Neural cell (in vitro differentiated cells): ENCODE measurements around the gene EEIG2. TPM values are rescaled to one million over a fixed set of nuclear protein-coding genes. Genes with fewer than 3 reads are reported as not detected.

Experiments
- H2AFZ ChIP-seq: fragments of 200-600, 300-800 bp; sonication (generic), shearing (Covaris generic); 2 replicates; pipeline ENCODE4 v1.6.0; 2014; ENCODE audit warnings: low read depth, mild to moderate bottlenecking, antibody characterized with exemption, low read length, moderate library complexity
- H3F3A ChIP-seq: fragments of 200-600 bp; shearing (Covaris generic); 2 replicates; pipeline ENCODE4 v1.6.1; 2016; ENCODE audit warnings: mild to moderate bottlenecking, moderate library complexity, mixed read lengths, antibody characterized with exemption, low read length; ENCODE audit not compliant: insufficient read depth, poor library complexity, severe bottlenecking
- H3K27ac ChIP-seq: fragments of 200-600, 300-800 bp; sonication (generic), shearing (Covaris generic); 2 replicates; pipeline ENCODE4 v1.5.1; 2014; ENCODE audit warnings: mild to moderate bottlenecking, low read length, moderate library complexity
- H3K27me3 ChIP-seq: fragments of 300-800, 200-600 bp; sonication (generic), shearing (Covaris generic); 2 replicates; pipeline ENCODE4 v1.6.0; 2014; ENCODE audit warnings: mild to moderate bottlenecking, low read depth, low read length, moderate library complexity; ENCODE audit not compliant: insufficient read depth
- H3K36me3 ChIP-seq: fragments of 300-800, 200-600 bp; sonication (generic), shearing (Covaris generic); 2 replicates; pipeline ENCODE4 v1.5.1; 2014; ENCODE audit warnings: mild to moderate bottlenecking, antibody characterized with exemption, low read length, moderate library complexity; ENCODE audit not compliant: insufficient read depth
- H3K4me2 ChIP-seq: fragments of 300-800, 200-600 bp; sonication (generic), shearing (Covaris generic); 2 replicates; pipeline ENCODE4 v1.6.0; 2014; ENCODE audit warnings: mild to moderate bottlenecking, low read length
- H3K4me3 ChIP-seq: fragments of 300-800, 200-600 bp; sonication (generic), shearing (Covaris generic); 2 replicates; pipeline ENCODE4 v1.5.1; 2014; ENCODE audit warnings: mild to moderate bottlenecking, low read length, moderate library complexity
- H3K79me2 ChIP-seq: fragments of 200-600 bp; shearing (Covaris generic); replicated peaks from 2 replicates; pipeline ENCODE4 v1.6.0; 2014; ENCODE audit warnings: mild to moderate bottlenecking, low read length, moderate library complexity; ENCODE audit not compliant: insufficient read depth
- H3K9ac ChIP-seq: fragments of 300-800, 200-600 bp; sonication (generic), shearing (Covaris generic); 2 replicates; pipeline ENCODE4 v1.6.1; 2016; ENCODE audit warnings: mild to moderate bottlenecking, low read length, mixed read lengths
- H3K9me2 ChIP-seq: fragments of 200-600 bp; shearing (Covaris generic); 2 replicates; pipeline ENCODE4 v1.6.1; 2016; ENCODE audit warnings: mild to moderate bottlenecking, low read length, mixed read lengths; ENCODE audit not compliant: insufficient read depth
- H3K9me3 ChIP-seq: fragments of 200-600, 300-800 bp; sonication (generic), shearing (Covaris generic); 2 replicates; pipeline ENCODE4 v1.6.1; 2016; ENCODE audit warnings: mild to moderate bottlenecking, mixed run types, low read length, moderate library complexity, mixed read lengths
- H4K20me1 ChIP-seq: fragments of 200-600 bp; shearing (Covaris generic); 2 replicates; pipeline ENCODE4 v1.6.1; 2016; ENCODE audit warnings: mild to moderate bottlenecking, mixed run types; ENCODE audit not compliant: insufficient read depth
- CTCF ChIP-seq: fragments of 450-650 bp; IDR thresholded peaks from 2 replicates; pipeline ENCODE4 v1.5.1; 2014; ENCODE audit warnings: antibody characterized with exemption, mild to moderate bottlenecking, moderate library complexity; ENCODE audit not compliant: poor library complexity, severe bottlenecking
- EP300 ChIP-seq: fragments of 450-650 bp; conservative IDR thresholded peaks from 2 replicates; pipeline ENCODE4 v1.6.1; 2014; ENCODE audit warnings: antibody characterized with exemption, mild to moderate bottlenecking, moderate library complexity; ENCODE audit not compliant: poor library complexity, severe bottlenecking
- EZH2 ChIP-seq: fragments of 200-600, 300-800 bp; shearing (Covaris generic), sonication (generic); IDR thresholded peaks from 2 replicates; pipeline ENCODE4 v1.6.1; 2014; ENCODE audit warnings: antibody characterized with exemption, low read length, borderline replicate concordance, mild to moderate bottlenecking; ENCODE audit not compliant: insufficient read depth, poor library complexity, severe bottlenecking
- MXI1 ChIP-seq: fragments of 450-650 bp; conservative IDR thresholded peaks from 2 replicates; pipeline ENCODE4 v1.6.1; 2014; ENCODE audit warnings: antibody characterized with exemption, mild to moderate bottlenecking; ENCODE audit not compliant: poor library complexity, severe bottlenecking
- POLR2AphosphoS5 ChIP-seq: IDR thresholded peaks from 2 replicates; pipeline ENCODE4 v1.6.1; 2012
- RAD21 ChIP-seq: fragments of 450-650 bp; conservative IDR thresholded peaks from 2 replicates; pipeline ENCODE4 v1.6.1; 2014; ENCODE audit warnings: antibody characterized with exemption, mild to moderate bottlenecking, moderate library complexity
- REST ChIP-seq: IDR thresholded peaks from 2 replicates; pipeline ENCODE4 v1.6.1; 2012; ENCODE audit warnings: borderline replicate concordance
- SMC3 ChIP-seq: fragments of 450-650 bp; conservative IDR thresholded peaks from 2 replicates; pipeline ENCODE4 v1.6.1; 2014; ENCODE audit warnings: antibody characterized with exemption, mild to moderate bottlenecking, moderate library complexity; ENCODE audit not compliant: poor library complexity
- TAF1 ChIP-seq: IDR thresholded peaks from 2 replicates; pipeline ENCODE4 v1.6.1; 2012; ENCODE audit warnings: low read depth
- polyA plus RNA-seq: library from polyadenylated mRNA; depleted of rRNA; stranded (reverse); fragments of >200 nt; gene quantifications from 2 replicates; pipeline ENCODE4 v1.2.3, GENCODE V29; 2014

Gene EEIG2
- polyA plus RNA-seq, 1 donor from 2014 or later, result 13.1 TPM

DNA sequence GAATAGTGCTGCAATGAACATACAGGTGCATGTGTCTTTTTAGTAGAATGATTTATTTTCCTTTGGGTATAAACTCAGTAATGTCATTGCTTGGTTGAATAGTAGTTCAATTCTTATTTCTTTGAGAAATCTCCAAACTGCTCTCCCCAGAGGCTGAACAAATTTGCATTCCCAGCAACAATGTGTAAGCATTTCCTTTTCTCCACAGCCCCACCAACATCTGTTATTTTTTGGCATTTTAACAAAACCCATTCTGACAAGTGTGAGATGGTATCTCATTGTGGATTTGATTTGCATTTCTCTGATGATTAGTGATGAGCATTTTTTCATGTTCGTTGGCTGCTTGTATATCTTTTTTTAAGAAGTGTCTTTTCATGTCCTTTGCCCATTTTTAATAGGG lies 21.9 kb upstream of the EEIG2 start:
- H3K27ac ChIP-seq, result no peak overlapping the region
- H3K9ac ChIP-seq, result no peak overlapping the region
- no peaks in the 10 kb centered on the region for H3K79me2 ChIP-seq
- no peaks in the 10 kb centered on the region for H3K27me3 ChIP-seq
- TF ChIP-seq CTCF, result no peak
- no peak for TF ChIP-seq MXI1
- TF ChIP-seq EZH2, result no peak
- no peak for TF ChIP-seq SMC3
- TF ChIP-seq EP300, result no peak
- no peak for TF ChIP-seq TAF1
- no peak for TF ChIP-seq RAD21
- no peak for TF ChIP-seq POLR2AphosphoS5
- no peak for TF ChIP-seq REST
- no peak overlapping the region for H3K4me2 ChIP-seq
- H3K36me3 ChIP-seq, result no peaks in the 10 kb centered on the region
- H3K9me2 ChIP-seq, result no peaks in the 10 kb centered on the region
- H3K9me3 ChIP-seq, result no peaks in the 10 kb centered on the region
- no peak overlapping the region for H3K4me3 ChIP-seq
- H4K20me1 ChIP-seq, result no peaks in the 10 kb centered on the region
- H2AFZ ChIP-seq, result no peak overlapping the region
- H3F3A ChIP-seq, result no peaks in the 10 kb centered on the region

DNA sequence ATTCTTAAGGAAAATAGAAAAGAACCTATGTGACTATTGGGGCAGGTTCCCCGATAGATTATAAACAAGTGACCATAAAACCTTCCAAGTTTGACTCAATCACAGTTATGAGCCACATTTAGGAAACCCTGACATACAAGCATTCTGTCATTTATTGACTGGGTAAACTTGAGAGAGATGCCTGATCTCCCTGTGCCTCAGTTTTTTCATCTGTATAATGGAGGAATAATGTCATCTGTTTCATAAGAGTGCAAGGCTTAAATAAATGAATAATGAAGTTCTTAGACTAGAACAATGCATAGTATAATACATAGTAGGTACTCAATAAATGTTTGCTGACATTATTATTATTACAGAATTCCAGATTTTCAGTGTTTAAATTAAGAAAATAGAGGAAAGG lies 18.9 kb upstream of the EEIG2 start:
- H3K9ac ChIP-seq, result no peak overlapping the region
- TF ChIP-seq EP300, result no peak
- no peak for TF ChIP-seq RAD21
- no peak for TF ChIP-seq SMC3
- TF ChIP-seq TAF1, result no peak
- no peak for TF ChIP-seq CTCF
- TF ChIP-seq EZH2, result no peak
- no peak for TF ChIP-seq POLR2AphosphoS5
- TF ChIP-seq MXI1, result no peak
- TF ChIP-seq REST, result no peak
- H3K4me2 ChIP-seq, result no peak overlapping the region
- no peaks in the 10 kb centered on the region for H4K20me1 ChIP-seq
- H3K9me2 ChIP-seq, result no peaks in the 10 kb centered on the region
- H3F3A ChIP-seq, result no peaks in the 10 kb centered on the region
- H2AFZ ChIP-seq, result no peak overlapping the region
- H3K27me3 ChIP-seq, result no peaks in the 10 kb centered on the region
- no peaks in the 10 kb centered on the region for H3K36me3 ChIP-seq
- no peaks in the 10 kb centered on the region for H3K9me3 ChIP-seq
- no peak overlapping the region for H3K27ac ChIP-seq
- no peaks in the 10 kb centered on the region for H3K79me2 ChIP-seq
- H3K4me3 ChIP-seq, result no peak overlapping the region
